Measurements from ENCODE around the gene RBM24.

The RBM24 gene

GRCh38 chr6:17251953-17252352 is 29.2 kb upstream of the RBM24 start:
- H3K9me3 ChIP-seq (ENCODE audit: insufficient read depth, low read depth, low read length) = no peaks in the 10 kb centered on the region
- H3K27me3 ChIP-seq (ENCODE audit: insufficient read depth, low read length, poor library complexity, severe bottlenecking) = no peaks in the 10 kb centered on the region
- no peaks in the 10 kb centered on the region for H3F3A ChIP-seq (ENCODE audit: low read depth)
- no peaks in the 10 kb centered on the region for H3K79me2 ChIP-seq (ENCODE audit: insufficient read depth, low read length)
- H4K20me1 ChIP-seq (ENCODE audit: insufficient read depth, low read length, poor library complexity, severe bottlenecking) = no peaks in the 10 kb centered on the region
- H3K4me2 ChIP-seq (ENCODE audit: low read depth, low read length, poor library complexity, severe bottlenecking) = no peak overlapping the region
- no peaks in the 10 kb centered on the region for H3K9me2 ChIP-seq (replicated peaks; ENCODE audit: low read depth, low read length)
- H3K4me3 ChIP-seq (ENCODE audit: low read length, poor library complexity, severe bottlenecking) = no peak overlapping the region
- H3K9ac ChIP-seq (ENCODE audit: low read depth, low read length, poor library complexity, severe bottlenecking) = no peak overlapping the region
- H3K4me1 ChIP-seq (ENCODE audit: insufficient read depth, low read length, poor library complexity, severe bottlenecking) = no peaks in the 10 kb centered on the region
- no peaks in the 10 kb centered on the region for H3K36me3 ChIP-seq (ENCODE audit: insufficient read depth, low read length)
- TF ChIP-seq EZH2phosphoT487 (IDR thresholded peaks at IDR 0.05; ENCODE audit: borderline replicate concordance) (no peak), CTCF (conservative IDR thresholded peaks at IDR 0.05; ENCODE audit: low read length) (no peak)
- H2AFZ ChIP-seq (ENCODE audit: low read length) = no peak overlapping the region

- no peaks in the 10 kb centered on the region for H3K9me3 ChIP-seq (ENCODE audit: insufficient read depth, low read depth, low read length)
- TF ChIP-seq CTCF (conservative IDR thresholded peaks at IDR 0.05; ENCODE audit: low read length) (no peak), EZH2phosphoT487 (IDR thresholded peaks at IDR 0.05; ENCODE audit: borderline replicate concordance) (no peak)
Observed at GRCh38 chr6:17258749-17259148, 22.4 kb upstream of the RBM24 start.

GRCh38 chr6:17265570-17265969 is 15.6 kb upstream of the RBM24 start:
- Histone ChIP-seq H4K20me1 (ENCODE audit: insufficient read depth, low read length, poor library complexity, severe bottlenecking) (no peaks in the 10 kb centered on the region), H3K27me3 (ENCODE audit: insufficient read depth, low read length, poor library complexity, severe bottlenecking) (no peaks in the 10 kb centered on the region), H2AFZ (ENCODE audit: low read length) (no peak overlapping the region), H3K4me2 (ENCODE audit: low read depth, low read length, poor library complexity, severe bottlenecking) (no peak overlapping the region), H3K4me1 (ENCODE audit: insufficient read depth, low read length, poor library complexity, severe bottlenecking) (no peaks in the 10 kb centered on the region), H3K9me3 (ENCODE audit: insufficient read depth, low read depth, low read length) (no peaks in the 10 kb centered on the region), H3K79me2 (ENCODE audit: insufficient read depth, low read length) (no peaks in the 10 kb centered on the region), H3K9ac (ENCODE audit: low read depth, low read length, poor library complexity, severe bottlenecking) (no peak overlapping the region), H3K9me2 (replicated peaks; ENCODE audit: low read depth, low read length) (no peaks in the 10 kb centered on the region), H3K36me3 (ENCODE audit: insufficient read depth, low read length) (no peaks in the 10 kb centered on the region), H3K4me3 (ENCODE audit: low read length, poor library complexity, severe bottlenecking) (no peak overlapping the region), H3F3A (ENCODE audit: low read depth) (no peaks in the 10 kb centered on the region)
- TF ChIP-seq CTCF (conservative IDR thresholded peaks at IDR 0.05; ENCODE audit: low read length) (no peak), EZH2phosphoT487 (IDR thresholded peaks at IDR 0.05; ENCODE audit: borderline replicate concordance) (no peak)

More at GRCh38 chr6:17258749-17259148, 22.4 kb upstream of the RBM24 start:
- H3K79me2 ChIP-seq (ENCODE audit: insufficient read depth, low read length) = no peaks in the 10 kb centered on the region
- H3K27me3 ChIP-seq (ENCODE audit: insufficient read depth, low read length, poor library complexity, severe bottlenecking) = no peaks in the 10 kb centered on the region
- no peaks in the 10 kb centered on the region for H3K4me1 ChIP-seq (ENCODE audit: insufficient read depth, low read length, poor library complexity, severe bottlenecking)
- no peaks in the 10 kb centered on the region for H3F3A ChIP-seq (ENCODE audit: low read depth)
- no peak overlapping the region for H3K9ac ChIP-seq (ENCODE audit: low read depth, low read length, poor library complexity, severe bottlenecking)
- H3K36me3 ChIP-seq (ENCODE audit: insufficient read depth, low read length) = no peaks in the 10 kb centered on the region
- H3K4me2 ChIP-seq (ENCODE audit: low read depth, low read length, poor library complexity, severe bottlenecking) = no peak overlapping the region
- no peaks in the 10 kb centered on the region for H4K20me1 ChIP-seq (ENCODE audit: insufficient read depth, low read length, poor library complexity, severe bottlenecking)
- no peak overlapping the region for H2AFZ ChIP-seq (ENCODE audit: low read length)
- H3K4me3 ChIP-seq (ENCODE audit: low read length, poor library complexity, severe bottlenecking) = no peak overlapping the region
- H3K9me2 ChIP-seq (replicated peaks; ENCODE audit: low read depth, low read length) = no peaks in the 10 kb centered on the region

Data from Loucy (cell line).